Motor neuron (in vitro differentiated cells): Measurements from ENCODE around the gene DMBX1. TPM values are rescaled to one million over a fixed set of nuclear protein-coding genes. Genes with fewer than 3 reads are reported as not detected.

Experiments
- ATAC-seq, 8 experiments: fragments of 200-7000 bp; cut with Tn5 transposase; replicated peaks in 6 of 8; 2 replicates each; pipeline ENCODE4 v1.8.0; 2021; ENCODE audit warnings: mild to moderate bottlenecking in 8 of 8, moderate library complexity in 8 of 8
- H3K27ac ChIP-seq, 2 donors: fragments of 250-450 bp; sonication (Bioruptor Pico); 2 replicates each; pipeline ENCODE4 v1.9.0; 2021; ENCODE audit warnings: antibody characterized with exemption in 2 of 2, mild to moderate bottlenecking in 2 of 2, moderate library complexity in 1 of 2
- H3K4me1 ChIP-seq, 2 donors: fragments of 250-450 bp; sonication (Bioruptor Pico); replicated peaks in 1 of 2; 2 replicates each; pipeline ENCODE4 v1.6.1; 2021; ENCODE audit warnings: antibody characterized with exemption in 2 of 2, mild to moderate bottlenecking in 2 of 2, moderate library complexity in 1 of 2
- H3K4me3 ChIP-seq, 5 donors: fragments of 250-450 bp; sonication (Bioruptor Pico); 2 replicates each; pipeline ENCODE4 v1.9.0; 2021; ENCODE audit warnings: antibody characterized with exemption in 5 of 5, mild to moderate bottlenecking in 5 of 5, moderate library complexity in 4 of 5
- WGBS, 10 experiments: fragments of 450-650 bp; shearing (Covaris generic); methylation state at CpG; one replicate each; pipeline ENCODE4 v1.0.0; 2022; 5-methylcytosine and 5-hydroxymethylcytosine counted together
- in situ Hi-C, 9 experiments: fragments of 400-800 bp; cut with MboI; loops; one replicate each; pipeline ENCODE4 v1.15.0; 2021; ENCODE audit warnings: low sequenced_read_pairs in 9 of 9, low pct_unique_long_range_greater_than_20kb in 2 of 9; ENCODE audit not compliant: unreplicated experiment in 9 of 9
- total RNA-seq, 8 experiments: library from RNA; unstranded; fragments of 300-600 nt; gene quantifications; 2 replicates each; pipeline versions ENCODE4 v1.2.3 to v1.2.4, GENCODE V29; 2022

The DMBX1 gene
- total RNA-seq, 8 experiments from 2014 or later: 0.13 to 1.4 (median 0.15) TPM; not detected in 3

DNA sequence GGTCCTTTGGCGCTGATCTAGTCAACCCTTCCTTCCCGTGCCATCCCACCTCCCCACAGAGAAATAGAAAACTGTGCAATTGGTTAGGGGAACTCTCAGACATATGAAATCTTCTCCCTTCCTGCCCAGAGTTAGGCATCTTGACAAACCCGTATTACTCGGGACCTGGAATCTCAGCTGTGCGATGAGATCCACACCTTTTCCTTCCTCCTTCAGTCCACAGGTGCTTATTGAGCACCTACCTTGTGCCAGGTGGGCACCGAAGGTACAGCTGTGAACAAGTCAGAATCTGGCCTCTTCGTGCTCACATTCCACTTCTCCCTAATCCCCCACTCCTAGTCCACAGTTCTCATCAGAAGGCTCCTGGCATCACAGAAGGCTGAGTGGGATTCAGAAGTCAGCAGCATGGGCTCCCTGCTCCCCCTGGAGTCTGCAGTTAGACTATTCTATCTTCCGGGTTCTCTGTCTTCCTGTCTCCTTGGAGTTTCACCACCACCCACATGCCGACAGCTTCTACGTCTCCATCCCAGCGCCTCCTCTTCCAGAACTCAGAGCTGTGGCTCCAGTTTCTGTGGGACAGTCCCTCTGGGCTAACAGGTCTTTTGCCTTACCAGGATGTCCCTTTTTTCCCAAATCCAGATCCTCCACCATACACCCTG is 38.8 kb downstream of the DMBX1 start:
- 12 to 67% (median 46%) methylated on average over 1 to 10 of the region's 11 CpGs; no CpG with 5 or more reads in 2 of the 10 experiments for WGBS, 10 experiments
- in situ Hi-C loops: loop anchor here in 8 of 9 experiments (10.0 to 25.0 kb wide), 3 partner anchors 54 to 91 kb away; no protein-coding TSS in a partner anchor
- H3K27ac ChIP-seq: no peak overlapping the region

GRCh38 chr1:46529031-46529630 is 39.5 kb downstream of the DMBX1 start:
- 31 to 53% (median 37%) methylated on average over 2 to 4 of the region's 4 CpGs; no CpG with 5 or more reads in 3 of the 10 experiments for WGBS, 10 experiments
- in situ Hi-C loops: loop anchor here in 8 of 9 experiments (10.0 to 25.0 kb wide), 3 partner anchors 54 to 92 kb away; no protein-coding TSS in a partner anchor
- H3K4me3 ChIP-seq: no peak overlapping the region
- peaks cover 7 to 8% of the 10 kb centered on the region in 2 donors for H3K4me1 ChIP-seq
- ATAC-seq: no peak
- no peak overlapping the region for H3K27ac ChIP-seq

More for the DNA sequence above, 38.8 kb downstream of the DMBX1 start:
- Histone ChIP-seq H3K4me1 (peaks cover 7% of the 10 kb centered on the region in 2 donors), H3K4me3 (no peak overlapping the region)
- peak in 1 of 8 experiments; percentile 12 for ATAC-seq

DNA sequence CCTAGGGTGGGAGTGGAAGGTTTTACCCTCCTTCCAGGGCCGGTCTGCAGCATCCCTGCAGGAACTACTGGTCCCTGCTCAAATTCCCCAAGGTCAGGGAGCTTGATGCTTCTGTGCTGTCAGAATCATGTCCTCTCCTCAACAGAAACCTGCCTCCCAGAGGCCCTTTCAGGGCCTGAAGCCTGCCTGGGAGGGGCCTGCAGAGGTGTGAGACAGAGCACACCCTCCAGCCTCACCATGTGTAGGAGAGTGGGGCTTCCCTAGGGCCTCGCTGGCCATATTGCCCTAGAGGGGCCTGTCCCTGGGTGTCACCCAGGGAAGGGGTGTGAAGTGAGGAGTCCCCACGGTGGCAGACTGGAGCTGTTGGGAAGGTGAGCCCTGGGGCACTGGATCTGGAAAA is 40.7 kb downstream of the DMBX1 start:
- Histone ChIP-seq H3K4me3 (no peak overlapping the region), H3K4me1 (peaks cover 7 to 8% of the 10 kb centered on the region in 2 donors), H3K27ac (no peak overlapping the region)
- ATAC-seq: no peak
- 57 to 80% (median 63%) methylated on average over 1 to 2 of the region's 3 CpGs; no CpG with 5 or more reads in 6 of the 10 experiments for WGBS, 10 experiments
- in situ Hi-C loops: loop anchor here in 6 of 9 experiments (25.0 kb wide), 1 partner anchor 93 kb away; no protein-coding TSS in a partner anchor

DNA sequence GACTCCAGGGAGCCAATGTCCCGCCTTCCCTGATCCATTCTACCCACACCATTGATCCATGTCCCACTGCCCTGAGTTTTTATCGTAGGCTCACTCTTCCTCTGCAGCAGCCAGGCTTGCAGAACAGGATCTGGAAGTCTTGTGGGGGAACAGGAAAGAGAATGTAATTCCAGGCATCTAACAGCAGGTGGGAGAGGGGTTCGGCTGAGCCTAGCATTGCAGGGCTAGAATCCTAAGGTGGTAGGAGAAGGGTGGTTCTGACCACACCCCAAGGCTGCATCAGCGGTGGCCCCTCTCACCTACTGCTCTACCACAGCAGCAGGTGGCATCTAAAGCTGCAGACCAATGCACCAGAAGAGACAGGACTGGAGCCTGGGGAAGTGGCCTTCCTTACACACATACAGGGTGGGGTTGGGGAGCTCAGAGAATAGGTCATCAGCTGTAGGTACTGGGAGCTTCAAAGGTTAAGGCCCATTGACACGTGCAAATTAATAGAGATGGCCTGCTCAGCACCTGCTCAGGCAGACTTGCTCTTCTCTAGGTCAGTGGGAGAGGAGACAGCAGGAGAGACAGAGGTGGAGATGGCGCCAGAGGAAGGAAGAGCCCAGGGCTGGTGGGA is 41.3 kb downstream of the DMBX1 start:
- WGBS, 10 experiments: 37 to 80% (median 48%) methylated on average over 1 to 6 of the region's 6 CpGs; no CpG with 5 or more reads in 3 of the 10 experiments
- H3K4me3 ChIP-seq: no peak overlapping the region
- H3K4me1 ChIP-seq: peaks cover 7 to 8% of the 10 kb centered on the region in 2 donors
- ATAC-seq: no peak
- in situ Hi-C loops: loop anchor here in 6 of 9 experiments (25.0 kb wide), 1 partner anchor 94 kb away; no protein-coding TSS in a partner anchor
- H3K27ac ChIP-seq: no peak overlapping the region

DNA sequence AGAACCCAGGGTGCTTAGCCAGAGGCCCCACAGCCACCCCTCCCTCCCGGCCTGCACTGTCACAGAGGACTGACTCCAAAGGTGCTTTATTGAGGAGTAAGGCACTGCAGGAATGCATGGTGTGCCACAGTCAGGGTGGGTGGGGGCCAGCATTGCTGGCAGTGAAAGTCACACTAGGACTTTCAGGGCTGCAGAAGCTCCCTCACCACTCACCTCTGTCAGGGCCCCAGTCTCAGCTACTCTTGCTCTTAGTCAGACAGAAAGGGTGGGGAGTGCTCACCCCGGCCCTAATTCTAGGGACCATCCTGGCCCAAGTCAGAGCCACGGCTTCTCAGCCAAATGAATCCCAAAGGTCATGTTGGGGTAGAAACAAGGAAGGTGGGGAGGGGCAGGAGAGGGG is 42.5 kb downstream of the DMBX1 start:
- in situ Hi-C loops: loop anchor here in 6 of 9 experiments (25.0 kb wide), 1 partner anchor 95 kb away; no protein-coding TSS in a partner anchor
- ATAC-seq: no peak
- WGBS, 10 experiments: 0 to 60% (median 20%) methylated on average over 1 to 2 of the region's 3 CpGs; no CpG with 5 or more reads in 6 of the 10 experiments
- H3K4me3 ChIP-seq: no peak overlapping the region
- H3K4me1 ChIP-seq: peaks cover 0 to 2% of the 10 kb centered on the region in 2 donors
- no peak overlapping the region for H3K27ac ChIP-seq

DNA sequence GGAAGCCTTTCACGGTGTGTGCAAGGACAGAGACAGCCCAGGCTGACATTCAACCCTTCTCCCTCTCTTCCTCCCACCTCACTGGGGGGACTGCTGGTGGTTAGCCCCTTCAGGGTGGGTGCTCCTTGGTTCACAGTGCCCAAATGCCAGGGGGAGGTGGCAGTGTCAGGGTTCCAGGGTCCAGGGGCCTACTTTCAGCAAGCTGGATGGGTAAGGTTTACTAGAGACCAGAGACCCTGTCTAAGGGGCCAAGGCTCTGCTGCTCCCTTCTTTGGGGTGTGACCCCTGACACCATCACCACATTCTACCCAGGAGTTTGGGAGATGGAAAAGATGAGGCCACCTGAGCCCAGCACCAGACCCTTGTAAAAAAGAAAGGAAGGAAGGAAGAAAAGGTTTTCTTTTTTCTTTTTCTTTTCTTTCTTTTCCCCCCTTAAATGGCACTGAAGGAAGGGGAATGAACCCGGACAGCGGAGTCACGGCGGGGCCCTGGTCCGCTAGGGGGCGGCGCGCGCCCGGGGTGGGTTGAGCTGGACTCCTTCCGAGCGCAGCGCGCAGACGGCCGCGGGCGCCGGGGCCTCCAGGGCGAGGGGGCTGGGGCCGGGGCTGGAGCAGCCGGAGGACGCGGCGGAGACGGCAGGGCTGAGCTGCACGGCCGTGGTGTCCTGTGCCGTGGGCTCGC is 43.0 kb downstream of the DMBX1 start:
- in situ Hi-C loops: loop anchor here in 6 of 9 experiments (25.0 kb wide), 1 partner anchor 95 kb away; no protein-coding TSS in a partner anchor
- Histone ChIP-seq H3K27ac (no peak overlapping the region), H3K4me3 (peak overlapping the region; percentile 24 to 43 (median 26)), H3K4me1 (peaks cover 0 to 2% of the 10 kb centered on the region in 2 donors)
- ATAC-seq: peak; percentile 62 to 91 (median 89)
- WGBS, 10 experiments: 0 to 20% (median 0%) methylated on average over 1 to 5 of the region's 31 CpGs; no CpG with 5 or more reads in 6 of the 10 experiments

- Histone ChIP-seq H3K4me1 (peaks cover 0 to 2% of the 10 kb centered on the region in 2 donors), H3K27ac (no peak overlapping the region), H3K4me3 (peak overlapping the region; percentile 24 to 43 (median 26))
- peak; percentile 65 to 77 (median 73) for ATAC-seq
- WGBS, 10 experiments: 0 to 83% (median 45%) methylated on average over 1 to 7 of the region's 71 CpGs; no CpG with 5 or more reads in 4 of the 10 experiments
- in situ Hi-C loops: loop anchor here in 6 of 9 experiments (25.0 kb wide), 1 partner anchor 96 kb away; no protein-coding TSS in a partner anchor
These were observed 43.7 kb downstream of the DMBX1 start for GRCh38 chr1:46533179-46533864.

GRCh38 chr1:46535063-46535462 is 45.4 kb downstream of the DMBX1 start:
- 43 to 100% (median 82%) methylated on average over 1 of the region's 2 CpGs; no CpG with 5 or more reads in 6 of the 10 experiments for WGBS, 10 experiments
- no peak overlapping the region for H3K27ac ChIP-seq
- peaks cover 0 to 2% of the 10 kb centered on the region in 2 donors for H3K4me1 ChIP-seq
- in situ Hi-C loops: loop anchor here in 6 of 9 experiments (25.0 kb wide), 1 partner anchor 98 kb away; no protein-coding TSS in a partner anchor
- no peak overlapping the region for H3K4me3 ChIP-seq
- peak in 2 of 8 experiments; percentile 12 to 46 for ATAC-seq

DNA sequence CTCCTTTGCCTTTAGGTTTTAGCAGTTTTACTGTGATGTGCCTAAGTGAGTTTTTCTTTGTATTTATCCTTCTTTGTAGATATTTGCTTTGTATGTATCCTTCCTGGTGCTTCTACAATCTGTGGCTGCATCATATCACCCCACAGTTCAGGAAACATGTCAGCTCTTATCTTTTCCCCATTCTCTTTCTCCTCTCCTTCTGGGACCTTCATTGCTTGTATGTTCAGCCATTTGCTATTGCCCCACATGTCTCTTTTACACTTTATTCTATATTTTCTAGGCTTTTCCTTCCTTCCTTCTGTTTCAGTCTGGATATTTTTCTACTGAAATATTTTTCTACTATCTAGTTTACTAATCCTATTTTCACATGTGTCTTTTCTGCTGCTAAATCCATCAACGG is 46.9 kb downstream of the DMBX1 start:
- WGBS, 10 experiments: 20 to 100% (median 88%) methylated on average over 1 of the region's 1 CpG
- in situ Hi-C loops: loop anchor here in 6 of 9 experiments (25.0 kb wide), 1 partner anchor 99 kb away; no protein-coding TSS in a partner anchor
- Histone ChIP-seq H3K27ac (no peak overlapping the region), H3K4me3 (no peak overlapping the region), H3K4me1 (peaks cover 0 to 2% of the 10 kb centered on the region in 2 donors)
- ATAC-seq: no peak

DNA sequence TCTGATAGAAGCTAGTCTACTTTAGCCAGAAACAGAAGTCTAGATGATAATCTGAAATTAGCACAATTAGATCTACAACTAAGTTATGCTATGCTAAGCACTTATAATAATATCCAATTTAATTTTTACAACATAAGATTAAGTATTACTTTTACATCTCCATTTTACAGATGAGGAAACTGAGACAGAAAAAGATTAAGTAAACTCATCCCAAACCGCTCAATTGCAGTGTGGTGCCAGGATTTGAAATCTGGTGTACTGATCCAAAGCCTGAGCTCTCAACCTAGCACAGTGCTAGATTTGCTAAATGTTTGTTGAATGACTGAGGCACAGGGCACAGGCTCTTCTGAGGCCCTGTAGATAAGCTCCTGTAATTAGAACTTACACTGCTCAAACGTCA is 48.0 kb downstream of the DMBX1 start:
- no peak overlapping the region for H3K4me3 ChIP-seq
- 29 to 81% (median 73%) methylated on average over 1 to 2 of the region's 2 CpGs; no CpG with 5 or more reads in 4 of the 10 experiments for WGBS, 10 experiments
- H3K4me1 ChIP-seq: peaks cover 0 to 2% of the 10 kb centered on the region in 2 donors
- ATAC-seq: no peak
- H3K27ac ChIP-seq: no peak overlapping the region
- in situ Hi-C loops: loop anchor here in 6 of 9 experiments (25.0 kb wide), 1 partner anchor 100 kb away; no protein-coding TSS in a partner anchor

DNA sequence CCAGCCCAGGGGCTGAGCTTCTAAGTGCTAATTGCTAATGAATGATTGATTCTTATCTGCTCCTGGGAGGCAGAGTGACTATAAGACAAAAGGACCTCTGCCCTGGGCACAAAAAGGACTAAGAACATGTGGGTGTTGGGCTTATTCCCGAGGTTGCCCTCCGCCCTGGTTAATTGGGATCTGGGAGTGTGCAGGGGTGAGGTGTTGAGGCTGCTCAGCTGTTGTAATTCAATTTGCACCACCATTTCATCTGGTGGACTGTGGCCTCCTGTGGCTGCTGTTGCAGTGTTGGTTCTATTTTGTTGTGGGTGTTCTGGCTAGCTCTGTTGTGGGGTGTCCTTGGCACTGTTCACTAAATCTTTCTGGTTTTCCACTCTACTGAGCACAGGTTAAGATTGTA is 48.5 kb downstream of the DMBX1 start:
- in situ Hi-C loops: loop anchor here in 6 of 9 experiments (25.0 kb wide), 1 partner anchor 101 kb away; no protein-coding TSS in a partner anchor
- 20 to 65% (median 42%) methylated on average over 1 to 2 of the region's 2 CpGs; no CpG with 5 or more reads in 2 of the 10 experiments for WGBS, 10 experiments
- H3K4me1 ChIP-seq: peaks cover 0 to 2% of the 10 kb centered on the region in 2 donors
- H3K4me3 ChIP-seq: no peak overlapping the region
- no peak overlapping the region for H3K27ac ChIP-seq
- ATAC-seq: no peak
